Caco-2 (cell line): Measurements from ENCODE around the gene NBL1. TPM values are rescaled to one million over a fixed set of nuclear protein-coding genes. Genes with fewer than 3 reads are reported as not detected.
"Not testable (repeated sequence)": the region's sequence is repeated elsewhere in the genome, so short reads cannot be mapped to it uniquely, and the experiment has no call there.

Experiments used
- BruUV-seq: library from RNA; stranded (reverse); fragments of 400-500 nt; replicated peaks from 2 replicates; lab custom pipeline; 2021; lab: Mats Ljungman, UMichigan
- CTCF ChIA-PET: fragments of 300-600 bp; sonication (Branson Sonifier 250); formaldehyde crosslinking; loops from one replicate; lab custom pipeline; 2022; ENCODE audit warnings: antibody characterized with exemption; lab: Charles Lee
- POLR2A ChIA-PET: fragments of 300-600 bp; sonication (Branson Sonifier 250); formaldehyde crosslinking; loops from one replicate; lab custom pipeline; 2022; ENCODE audit warnings: antibody characterized with exemption; lab: Charles Lee
- DNase-seq, 2 experiments: peaks; one replicate each; pipeline versions ENCODE4 v3.0.0 to v3.0.0-alpha.2; 2020 to 2022
- H3K27me3 ChIP-seq: replicated peaks from 2 replicates; pipeline ENCODE4 v1.6.0; 2011; ENCODE audit warnings: low read length; ENCODE audit not compliant: control insufficient read depth, insufficient read depth
- H3K36me3 ChIP-seq: 2 replicates; pipeline ENCODE4 v1.5.1; 2011; ENCODE audit warnings: low read length; ENCODE audit not compliant: control insufficient read depth, insufficient read depth
- H3K4me1 ChIP-seq: fragments of 250-450 bp; sonication (Bioruptor Pico); 2 replicates; pipeline ENCODE4 v1.5.1; 2020; ENCODE audit warnings: mild to moderate bottlenecking
- H3K4me3 ChIP-seq: 2 replicates; pipeline ENCODE4 v1.5.1; 2011; ENCODE audit warnings: low read depth, mild to moderate bottlenecking, control low read depth, low read length
- H3K9me3 ChIP-seq: fragments of 250-450 bp; sonication (Bioruptor Pico); 2 replicates; pipeline ENCODE4 v1.5.1; 2020; ENCODE audit warnings: mild to moderate bottlenecking, moderate library complexity
- H3K27ac Mint-ChIP-seq: one replicate; pipeline ENCODE4 v1.8.0; 2022; ENCODE audit warnings: mixed read lengths; ENCODE audit not compliant: unreplicated experiment
- H3K27me3 Mint-ChIP-seq: one replicate; pipeline ENCODE4 v1.8.0; 2022; ENCODE audit warnings: mixed read lengths; ENCODE audit not compliant: insufficient read depth, unreplicated experiment
- H3K36me3 Mint-ChIP-seq: one replicate; pipeline ENCODE4 v1.8.0; 2022; ENCODE audit warnings: mild to moderate bottlenecking, mixed read lengths; ENCODE audit not compliant: insufficient read depth, unreplicated experiment
- H3K4me1 Mint-ChIP-seq: one replicate; pipeline ENCODE4 v1.8.0; 2022; ENCODE audit warnings: low read depth, mixed read lengths; ENCODE audit not compliant: unreplicated experiment
- H3K4me3 Mint-ChIP-seq: one replicate; pipeline ENCODE4 v1.8.0; 2022; ENCODE audit warnings: mild to moderate bottlenecking, moderate library complexity, mixed read lengths; ENCODE audit not compliant: unreplicated experiment
- H3K9me3 Mint-ChIP-seq: one replicate; pipeline ENCODE4 v1.8.0; 2022; ENCODE audit warnings: mixed read lengths; ENCODE audit not compliant: unreplicated experiment
- intact Hi-C: fragments of 100-400 bp; cut with micrococcal nuclease; formaldehyde crosslinking; loops from one replicate; pipeline ENCODE4 v1.10.0; 2022; ENCODE audit not compliant: unreplicated experiment
- total RNA-seq: library from RNA; stranded (reverse); gene quantifications from 2 replicates; pipeline ENCODE4 v1.2.3, GENCODE V29; 2022
- TF ChIP-seq, protein P1 (sequence below), 2 experiments: fragments of 200-600 bp in 1 of 2; IDR thresholded peaks; 1 replicate in 1 of 2; 2 replicates in 1 of 2; pipeline versions ENCODE4 v1.5.1 to v1.8.0; 2011 to 2022; ENCODE audit warnings: antibody characterized with exemption in 1 of 2, control low read depth in 1 of 2, inconsistent platforms in 1 of 2, low read depth in 1 of 2, low read length in 1 of 2, mild to moderate bottlenecking in 1 of 2, moderate library complexity in 1 of 2; ENCODE audit not compliant: insufficient read depth in 1 of 2, severe bottlenecking in 1 of 2, unreplicated experiment in 1 of 2

Gene NBL1
- total RNA-seq, 1 experiment from 2014 or later, result 24.0 TPM

DNA sequence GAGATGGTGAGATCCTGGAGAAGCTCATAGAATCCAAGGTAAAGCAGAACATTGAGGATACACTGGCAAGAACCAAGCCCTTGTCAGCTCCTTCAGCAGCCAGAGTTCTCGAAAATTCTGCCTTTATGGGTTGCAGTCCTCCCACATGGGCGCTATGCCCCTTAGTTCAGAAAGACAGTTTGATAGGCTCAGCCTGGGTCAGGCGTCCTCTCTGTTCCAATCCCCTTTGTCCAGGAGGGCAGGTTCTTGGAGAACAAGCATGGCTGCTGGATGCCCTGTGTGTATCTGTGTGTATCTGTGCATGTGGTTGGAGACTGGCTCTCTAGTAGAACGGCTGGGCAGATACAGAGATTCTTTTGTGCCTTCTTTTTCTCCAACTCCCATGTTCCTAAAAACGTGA is 8.0 kb upstream of the NBL1 start:
- H3K9me3 ChIP-seq, result no peaks in the 10 kb centered on the region
- ChIA-PET CTCF (no interaction called here), POLR2A (no interaction called here)
- no peaks in the 10 kb centered on the region for H3K9me3 Mint-ChIP-seq
- no peaks in the 10 kb centered on the region for H3K4me1 Mint-ChIP-seq
- no peak overlapping the region for H3K27ac Mint-ChIP-seq
- H3K27me3 Mint-ChIP-seq, result no peaks in the 10 kb centered on the region
- no peak overlapping the region for H3K4me3 ChIP-seq
- H3K4me3 Mint-ChIP-seq, result no peak overlapping the region
- no peak for DNase-seq
- BruUV-seq, result no TSS peak
- peaks cover 11% of the 10 kb centered on the region for H3K4me1 ChIP-seq
- H3K36me3 Mint-ChIP-seq, result peaks cover 6% of the 10 kb centered on the region
- H3K27me3 ChIP-seq, result no peaks in the 10 kb centered on the region
- TF ChIP-seq, protein P1, sequence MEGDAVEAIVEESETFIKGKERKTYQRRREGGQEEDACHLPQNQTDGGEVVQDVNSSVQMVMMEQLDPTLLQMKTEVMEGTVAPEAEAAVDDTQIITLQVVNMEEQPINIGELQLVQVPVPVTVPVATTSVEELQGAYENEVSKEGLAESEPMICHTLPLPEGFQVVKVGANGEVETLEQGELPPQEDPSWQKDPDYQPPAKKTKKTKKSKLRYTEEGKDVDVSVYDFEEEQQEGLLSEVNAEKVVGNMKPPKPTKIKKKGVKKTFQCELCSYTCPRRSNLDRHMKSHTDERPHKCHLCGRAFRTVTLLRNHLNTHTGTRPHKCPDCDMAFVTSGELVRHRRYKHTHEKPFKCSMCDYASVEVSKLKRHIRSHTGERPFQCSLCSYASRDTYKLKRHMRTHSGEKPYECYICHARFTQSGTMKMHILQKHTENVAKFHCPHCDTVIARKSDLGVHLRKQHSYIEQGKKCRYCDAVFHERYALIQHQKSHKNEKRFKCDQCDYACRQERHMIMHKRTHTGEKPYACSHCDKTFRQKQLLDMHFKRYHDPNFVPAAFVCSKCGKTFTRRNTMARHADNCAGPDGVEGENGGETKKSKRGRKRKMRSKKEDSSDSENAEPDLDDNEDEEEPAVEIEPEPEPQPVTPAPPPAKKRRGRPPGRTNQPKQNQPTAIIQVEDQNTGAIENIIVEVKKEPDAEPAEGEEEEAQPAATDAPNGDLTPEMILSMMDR (IDR thresholded peaks at IDR 0.05; ENCODE audit: insufficient read depth in 1 of 2, low read depth in 1 of 2, low read length in 1 of 2, severe bottlenecking in 1 of 2, unreplicated experiment in 1 of 2), result no peak
- intact Hi-C loops, result no loop called here
- no peaks in the 10 kb centered on the region for H3K36me3 ChIP-seq

DNA sequence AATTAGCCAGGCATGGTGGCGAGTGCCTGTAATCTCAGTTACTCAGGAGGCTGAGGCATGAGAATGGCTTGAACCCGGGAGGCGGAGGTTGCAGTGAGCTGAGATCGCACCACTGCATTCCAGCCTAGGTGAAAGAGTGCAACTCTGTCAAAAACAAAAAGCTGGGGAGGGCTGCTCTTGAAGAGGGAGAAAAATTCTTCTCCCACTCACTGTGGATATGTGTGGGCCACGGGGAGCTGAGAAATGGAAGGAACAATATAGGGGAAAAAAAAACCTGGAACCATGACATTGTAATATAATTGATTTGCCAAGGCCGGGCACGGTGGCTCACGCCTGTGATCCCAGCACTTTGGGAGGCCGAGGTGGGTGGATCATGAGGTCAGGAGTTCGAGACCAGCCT is 7.4 kb upstream of the NBL1 start:
- BruUV-seq, H3K27me3 ChIP-seq, H3K4me1 Mint-ChIP-seq, H3K9me3 Mint-ChIP-seq, intact Hi-C loops, H3K36me3 ChIP-seq, DNase-seq, H3K4me3 Mint-ChIP-seq, POLR2A ChIA-PET, H3K9me3 ChIP-seq, H3K36me3 Mint-ChIP-seq, H3K4me3 ChIP-seq, H3K27ac Mint-ChIP-seq, CTCF ChIA-PET, H3K27me3 Mint-ChIP-seq: not testable (repeated sequence)
- peaks cover 11% of the 10 kb centered on the region for H3K4me1 ChIP-seq

DNA sequence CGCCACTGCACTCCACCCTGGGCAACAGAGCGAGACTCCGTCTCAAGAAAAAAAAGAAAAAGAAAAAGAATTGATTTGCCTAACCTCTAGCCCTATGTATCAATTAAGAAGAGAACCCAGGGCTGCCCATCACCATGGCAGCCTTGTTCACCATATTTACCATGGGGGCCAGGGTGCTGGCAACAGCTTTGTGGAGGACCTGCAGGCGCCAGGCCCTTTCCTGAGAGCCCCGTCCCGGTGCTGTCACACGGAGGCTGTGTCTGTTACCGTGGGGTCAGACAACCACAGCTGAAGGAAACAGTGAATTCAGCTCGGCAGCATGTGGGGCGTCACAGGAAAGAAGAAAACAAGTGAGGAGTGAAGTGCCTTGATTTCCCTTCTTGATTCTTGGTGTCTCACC is 6.5 kb upstream of the NBL1 start:
- no peak overlapping the region for H3K27ac Mint-ChIP-seq
- POLR2A ChIA-PET, result no interaction called here
- CTCF ChIA-PET, result no interaction called here
- DNase-seq, result no peak
- H3K9me3 Mint-ChIP-seq, result no peaks in the 10 kb centered on the region
- H3K27me3 Mint-ChIP-seq, result no peaks in the 10 kb centered on the region
- H3K4me1 ChIP-seq, result peaks cover 11% of the 10 kb centered on the region
- no peak overlapping the region for H3K4me3 ChIP-seq
- peaks cover under 1% of the 10 kb centered on the region for H3K36me3 Mint-ChIP-seq
- no peaks in the 10 kb centered on the region for H3K9me3 ChIP-seq
- H3K36me3 ChIP-seq, result no peaks in the 10 kb centered on the region
- no peaks in the 10 kb centered on the region for H3K4me1 Mint-ChIP-seq
- TF ChIP-seq, protein P1 (IDR thresholded peaks at IDR 0.05; ENCODE audit: insufficient read depth in 1 of 2, low read depth in 1 of 2, low read length in 1 of 2, severe bottlenecking in 1 of 2, unreplicated experiment in 1 of 2), result no peak
- H3K4me3 Mint-ChIP-seq, result no peak overlapping the region
- H3K27me3 ChIP-seq, result no peaks in the 10 kb centered on the region
- intact Hi-C loops, result no loop called here
- no TSS peak for BruUV-seq

- intact Hi-C loops, H3K36me3 ChIP-seq, H3K36me3 Mint-ChIP-seq, H3K27ac Mint-ChIP-seq, POLR2A ChIA-PET, H3K4me1 Mint-ChIP-seq, H3K4me3 Mint-ChIP-seq, CTCF ChIA-PET, H3K9me3 Mint-ChIP-seq, H3K27me3 Mint-ChIP-seq, H3K27me3 ChIP-seq, H3K4me3 ChIP-seq, H3K9me3 ChIP-seq, BruUV-seq, DNase-seq: not testable (repeated sequence)
- H3K4me1 ChIP-seq, result peaks cover 11% of the 10 kb centered on the region
These were observed 4.9 kb upstream of the NBL1 start for GRCh38 chr1:19639228-19639627.
